Fibroblast of lung (primary cell): ENCODE results near the gene FLRT2. TPM values are rescaled to one million over a fixed set of nuclear protein-coding genes. Genes with fewer than 3 reads are reported as not detected.

Source experiments
- DNase-seq, 2 donors: peaks; one replicate each; pipeline versions ENCODE4 v3.0.0 to v3.0.0-alpha.2; 2010; ENCODE audit warnings: low read depth in 2 of 2
- H2AFZ ChIP-seq: 2 replicates; pipeline ENCODE4 v1.5.1; 2012; ENCODE audit warnings: low read length, control low read depth, inconsistent platforms
- H3K27ac ChIP-seq: 2 replicates; pipeline ENCODE4 v1.5.1; 2011; ENCODE audit warnings: low read length, control low read depth; ENCODE audit not compliant: insufficient read depth
- H3K27me3 ChIP-seq: 2 replicates; pipeline ENCODE4 v1.5.1; 2011; ENCODE audit warnings: mild to moderate bottlenecking, low read length; ENCODE audit not compliant: control insufficient read depth, insufficient read depth
- H3K36me3 ChIP-seq: 2 replicates; pipeline ENCODE4 v1.5.1; 2011; ENCODE audit warnings: low read length; ENCODE audit not compliant: control insufficient read depth, insufficient read depth
- H3K4me1 ChIP-seq: 2 replicates; pipeline ENCODE4 v1.5.1; 2011; ENCODE audit warnings: low read length; ENCODE audit not compliant: control insufficient read depth, insufficient read depth; ENCODE audit errors: extremely low read depth
- H3K4me2 ChIP-seq: 2 replicates; pipeline ENCODE4 v1.5.1; 2011; ENCODE audit warnings: low read length, control low read depth; ENCODE audit not compliant: insufficient read depth; ENCODE audit errors: extremely low read depth
- H3K4me3 ChIP-seq, 4 experiments: fragments of 200-600 bp in 1 of 4; sonication (generic) in 1 of 4; replicated peaks in 1 of 4; 2 replicates each; pipeline ENCODE4 v1.5.1; 2011 to 2016; ENCODE audit warnings: low read length in 4 of 4, low read depth in 3 of 4, mild to moderate bottlenecking in 3 of 4, control low read depth in 2 of 4, inconsistent platforms in 1 of 4, mixed read lengths in 1 of 4; ENCODE audit not compliant: insufficient read depth in 1 of 4; ENCODE audit errors: control extremely low read depth in 1 of 4
- H3K79me2 ChIP-seq: 2 replicates; pipeline ENCODE4 v1.5.1; 2012; ENCODE audit warnings: mild to moderate bottlenecking, low read length, inconsistent platforms; ENCODE audit not compliant: control insufficient read depth, insufficient read depth
- H3K9ac ChIP-seq: 2 replicates; pipeline ENCODE4 v1.5.1; 2011; ENCODE audit warnings: mild to moderate bottlenecking, low read length, control low read depth; ENCODE audit not compliant: insufficient read depth
- H3K9me3 ChIP-seq: 2 replicates; pipeline ENCODE4 v1.5.1; 2012; ENCODE audit warnings: low read depth, low read length; ENCODE audit not compliant: control insufficient read depth, insufficient read depth
- H4K20me1 ChIP-seq: 2 replicates; pipeline ENCODE4 v1.5.1; 2011; ENCODE audit warnings: low read length; ENCODE audit not compliant: control insufficient read depth, insufficient read depth; ENCODE audit errors: extremely low read depth
- EZH2 ChIP-seq: IDR thresholded peaks from 2 replicates; pipeline ENCODE4 v1.5.1; 2012; ENCODE audit warnings: low read length, control low read depth, mild to moderate bottlenecking; ENCODE audit errors: missing control alignments
- polyA plus RNA-seq, 2 donors: library from polyadenylated mRNA; depleted of rRNA in 1 of 2; stranded (reverse) in 1 of 2; unstranded in 1 of 2; fragments of >200 nt; gene quantifications; 2 replicates each; pipeline ENCODE4 v1.2.1, GENCODE V29; 2011 to 2012; ENCODE audit warnings: missing spikeins in 1 of 2
- total RNA-seq: library from RNA; depleted of rRNA; stranded (reverse); fragments of >200 nt; gene quantifications from 2 replicates; pipeline ENCODE4 v1.2.1, GENCODE V29; 2014
- TF ChIP-seq, protein P1 (sequence below), 2 donors: IDR thresholded peaks in 1 of 2; conservative IDR thresholded peaks in 1 of 2; 1 replicate in 1 of 2; 2 replicates in 1 of 2; pipeline ENCODE4 v1.5.1; 2011 to 2012; ENCODE audit warnings: low read length in 2 of 2, control low read depth in 1 of 2, inconsistent platforms in 1 of 2, low read depth in 1 of 2, mild to moderate bottlenecking in 1 of 2

FLRT2 gene
- total and polyA plus RNA-seq, 2 donors (not counting 1 experiment from before 2014, with no cell fraction given) = 4.6 to 14.5 TPM

DNA sequence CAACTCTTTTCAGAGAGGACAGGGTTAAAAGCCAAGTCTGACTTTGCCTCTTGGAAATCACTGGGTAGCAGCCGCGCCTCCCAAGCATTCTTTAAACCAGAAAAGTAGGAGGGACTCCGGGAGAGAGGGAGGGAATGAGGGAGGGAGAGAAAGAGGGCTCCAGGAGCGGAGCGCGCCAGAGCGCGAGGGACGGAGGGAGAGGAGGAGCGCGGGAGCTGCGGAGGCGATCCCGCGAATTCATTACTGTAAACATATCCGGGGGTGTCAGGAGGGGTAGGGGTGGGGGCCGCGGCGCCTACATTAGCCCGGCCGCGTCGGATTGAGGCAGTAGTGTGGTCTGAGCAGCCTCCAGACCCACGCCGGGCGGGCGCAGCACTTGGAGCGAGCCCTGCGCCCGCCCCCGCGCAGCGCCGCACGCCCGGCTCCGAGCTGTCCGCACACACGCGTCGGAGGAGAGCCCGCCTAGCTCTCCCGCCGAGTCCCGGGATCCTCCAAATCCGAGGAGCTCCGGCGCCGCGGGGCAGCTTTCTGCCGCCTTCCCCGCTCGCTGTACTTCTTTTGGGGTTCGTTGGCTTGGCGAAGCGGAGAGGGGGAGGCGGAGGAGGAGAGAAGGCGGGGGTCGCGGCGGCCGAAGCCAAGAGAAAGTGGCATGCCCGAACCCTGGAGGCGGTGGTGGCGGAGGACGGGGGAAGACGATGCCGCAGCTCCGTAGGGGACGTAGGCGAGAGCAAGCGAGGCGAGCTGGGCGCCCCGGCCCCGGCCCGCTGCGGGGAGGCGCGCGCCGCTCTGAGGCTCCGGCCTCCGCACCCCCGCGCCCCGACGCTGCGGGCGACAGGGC lies 3.3 kb downstream of the FLRT2 start:
- peaks cover 3% of the 10 kb centered on the region for H3K4me1 ChIP-seq
- H3K9me3 ChIP-seq = no peaks in the 10 kb centered on the region
- peak; percentile 85 to 90 for DNase-seq
- H3K27ac ChIP-seq = peak overlapping the region; percentile 52
- TF ChIP-seq, protein P1, sequence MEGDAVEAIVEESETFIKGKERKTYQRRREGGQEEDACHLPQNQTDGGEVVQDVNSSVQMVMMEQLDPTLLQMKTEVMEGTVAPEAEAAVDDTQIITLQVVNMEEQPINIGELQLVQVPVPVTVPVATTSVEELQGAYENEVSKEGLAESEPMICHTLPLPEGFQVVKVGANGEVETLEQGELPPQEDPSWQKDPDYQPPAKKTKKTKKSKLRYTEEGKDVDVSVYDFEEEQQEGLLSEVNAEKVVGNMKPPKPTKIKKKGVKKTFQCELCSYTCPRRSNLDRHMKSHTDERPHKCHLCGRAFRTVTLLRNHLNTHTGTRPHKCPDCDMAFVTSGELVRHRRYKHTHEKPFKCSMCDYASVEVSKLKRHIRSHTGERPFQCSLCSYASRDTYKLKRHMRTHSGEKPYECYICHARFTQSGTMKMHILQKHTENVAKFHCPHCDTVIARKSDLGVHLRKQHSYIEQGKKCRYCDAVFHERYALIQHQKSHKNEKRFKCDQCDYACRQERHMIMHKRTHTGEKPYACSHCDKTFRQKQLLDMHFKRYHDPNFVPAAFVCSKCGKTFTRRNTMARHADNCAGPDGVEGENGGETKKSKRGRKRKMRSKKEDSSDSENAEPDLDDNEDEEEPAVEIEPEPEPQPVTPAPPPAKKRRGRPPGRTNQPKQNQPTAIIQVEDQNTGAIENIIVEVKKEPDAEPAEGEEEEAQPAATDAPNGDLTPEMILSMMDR (conservative IDR thresholded peaks at IDR 0.05 in 1 of 2, IDR thresholded peaks at IDR 0.05 in 1 of 2; ENCODE audit: low read depth in 1 of 2, low read length in 2 of 2) = no peak
- TF ChIP-seq EZH2 = no peak
- peak overlapping the region; percentile 98 for H3K4me2 ChIP-seq
- no peaks in the 10 kb centered on the region for H3K27me3 ChIP-seq
- no peaks in the 10 kb centered on the region for H3K36me3 ChIP-seq
- peak overlapping the region; percentile 18 for H2AFZ ChIP-seq
- peaks cover 8% of the 10 kb centered on the region for H3K79me2 ChIP-seq
- H3K9ac ChIP-seq = peak overlapping the region; percentile 39
- peak overlapping the region; percentile 67 to 85 (median 76) for H3K4me3 ChIP-seq
- no peaks in the 10 kb centered on the region for H4K20me1 ChIP-seq

DNA sequence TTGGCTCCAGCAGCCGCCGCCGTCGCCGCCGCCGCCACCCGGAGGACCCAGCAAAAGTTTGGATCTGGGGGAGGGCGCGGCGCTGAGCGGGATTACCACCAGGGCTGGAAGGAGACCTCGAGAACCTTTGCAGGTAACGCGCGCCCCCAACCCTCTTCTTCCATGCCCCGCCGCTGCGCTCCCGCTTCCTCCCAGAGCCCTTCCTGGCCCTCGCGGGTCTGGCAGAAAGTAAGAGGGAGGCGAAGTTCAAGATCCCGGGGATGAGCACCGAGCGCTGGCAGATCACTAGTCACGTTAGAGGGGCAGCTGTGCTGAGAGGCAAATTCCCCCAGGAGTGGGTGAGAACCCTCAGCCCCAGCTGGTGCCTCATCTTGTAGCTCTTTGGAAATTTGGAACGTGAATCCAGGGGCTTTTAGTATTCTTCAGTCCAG lies 3.9 kb downstream of the FLRT2 start:
- Histone ChIP-seq H3K4me2 (peak overlapping the region; percentile 92), H3K27me3 (no peaks in the 10 kb centered on the region), H3K79me2 (peaks cover 8% of the 10 kb centered on the region), H3K4me1 (peaks cover 3% of the 10 kb centered on the region), H2AFZ (peak overlapping the region; percentile 36), H3K36me3 (no peaks in the 10 kb centered on the region), H3K9ac (peak overlapping the region; percentile 39), H3K4me3 (peak overlapping the region; percentile 67 to 88 (median 76)), H4K20me1 (no peaks in the 10 kb centered on the region), H3K9me3 (no peaks in the 10 kb centered on the region), H3K27ac (peak overlapping the region; percentile 16)
- no peak for TF ChIP-seq EZH2
- TF ChIP-seq, protein P1 (conservative IDR thresholded peaks at IDR 0.05 in 1 of 2, IDR thresholded peaks at IDR 0.05 in 1 of 2; ENCODE audit: low read depth in 1 of 2, low read length in 2 of 2) = no peak
- DNase-seq = peak in 1 of 2 donors; percentile 15

DNA sequence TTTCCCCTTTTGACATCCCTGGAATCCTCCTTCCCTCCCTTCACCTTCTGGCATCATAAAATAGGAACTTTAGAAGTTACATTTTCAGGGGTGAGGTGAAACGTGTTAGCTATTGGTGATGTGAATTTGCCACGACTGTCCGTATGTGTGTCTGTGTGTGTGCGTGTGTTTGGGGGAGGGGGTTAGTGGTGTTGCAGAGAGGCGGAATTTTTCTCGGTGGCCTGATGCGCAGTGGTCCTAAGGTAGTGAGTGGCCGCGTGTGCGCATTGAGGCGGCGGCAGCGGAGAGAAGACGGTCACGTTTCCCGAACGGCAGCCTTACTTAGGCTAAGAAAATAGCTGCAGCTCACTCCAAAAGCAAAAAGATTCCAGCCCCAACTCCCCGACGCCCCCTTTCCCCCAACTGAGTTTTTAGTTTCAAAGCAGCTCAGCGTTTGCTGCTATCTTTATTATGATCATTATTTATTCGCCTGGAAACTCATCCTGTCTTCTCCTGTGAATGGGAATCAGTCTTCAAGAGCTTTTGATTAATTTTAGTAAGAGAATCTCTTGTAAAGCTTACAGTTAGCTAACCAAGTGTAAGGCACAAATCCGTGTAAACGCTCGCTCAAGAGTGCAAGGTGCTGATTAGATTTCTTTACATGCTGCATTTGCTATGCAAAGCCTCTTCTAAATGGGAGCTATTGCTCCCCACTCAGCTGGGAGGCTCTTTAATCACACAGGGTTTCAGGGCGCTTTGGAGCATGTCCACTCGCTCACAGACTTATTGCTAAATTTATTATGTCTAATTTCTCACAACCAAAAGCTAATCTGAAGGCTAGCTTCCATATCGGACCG lies 4.7 kb downstream of the FLRT2 start:
- peak overlapping the region; percentile 29 for H2AFZ ChIP-seq
- no peaks in the 10 kb centered on the region for H3K36me3 ChIP-seq
- H3K4me3 ChIP-seq = peak overlapping the region; percentile 67 to 88 (median 76)
- H3K4me2 ChIP-seq = peak overlapping the region; percentile 92
- peak overlapping the region; percentile 16 for H3K27ac ChIP-seq
- peaks cover 8% of the 10 kb centered on the region for H3K79me2 ChIP-seq
- TF ChIP-seq, protein P1 (conservative IDR thresholded peaks at IDR 0.05 in 1 of 2, IDR thresholded peaks at IDR 0.05 in 1 of 2; ENCODE audit: low read depth in 1 of 2, low read length in 2 of 2) = no peak
- TF ChIP-seq EZH2 = no peak
- peak in 1 of 2 donors; percentile 26 for DNase-seq
- no peaks in the 10 kb centered on the region for H4K20me1 ChIP-seq
- H3K9me3 ChIP-seq = no peaks in the 10 kb centered on the region
- H3K9ac ChIP-seq = no peak overlapping the region
- no peaks in the 10 kb centered on the region for H3K27me3 ChIP-seq
- peaks cover 3% of the 10 kb centered on the region for H3K4me1 ChIP-seq
